Measurements from ENCODE around the gene AK9. TPM values are rescaled to one million over a fixed set of nuclear protein-coding genes. Genes with fewer than 3 reads are reported as not detected.

Gene AK9
- total and polyA plus RNA-seq, 2 of the 4 experiments (the other 2 are of a cell fraction) = 1.7 to 1.8 TPM

GRCh38 chr6:109611502-109611901 lies 79.5 kb downstream of the AK9 start:
- TF ChIP-seq BHLHE40 (IDR thresholded peaks at IDR 0.05; ENCODE audit: low read depth, low read length) (no peak), ELK1 (IDR thresholded peaks at IDR 0.05; ENCODE audit: borderline replicate concordance, low read depth, low read length) (no peak), FOS (IDR thresholded peaks at IDR 0.05; ENCODE audit: low read depth, low read length) (no peak), MAZ (IDR thresholded peaks at IDR 0.05; ENCODE audit: borderline replicate concordance, low read depth, low read length) (no peak), RAD21 (IDR thresholded peaks at IDR 0.05; ENCODE audit: low read length) (no peak), MAFK (IDR thresholded peaks at IDR 0.05; ENCODE audit: low read depth, low read length) (no peak), CHD1 (IDR thresholded peaks at IDR 0.05; ENCODE audit: low read depth, low read length) (no peak), USF2 (IDR thresholded peaks at IDR 0.05; ENCODE audit: low read depth, low read length) (no peak), SMC3 (IDR thresholded peaks at IDR 0.05; ENCODE audit: low read depth, low read length) (no peak), CTCF (conservative IDR thresholded peaks at IDR 0.05; ENCODE audit: low read depth, low read length) (no peak), RFX5 (IDR thresholded peaks at IDR 0.05; ENCODE audit: low read depth, low read length) (no peak)
- Histone ChIP-seq H3K23ac (ENCODE audit: low read depth, low read length) (no peak overlapping the region), H3K9ac (ENCODE audit: low read depth, low read length) (no peak overlapping the region), H3K9me1 (ENCODE audit: insufficient read depth, low read length) (no peaks in the 10 kb centered on the region), H2AK9ac (replicated peaks; ENCODE audit: low read depth, low read length, poor library complexity) (no peak overlapping the region), H3K18ac (ENCODE audit: low read depth, low read length) (no peak overlapping the region), H2BK20ac (ENCODE audit: low read depth, low read length) (no peak overlapping the region), H3K27me3 (ENCODE audit: control insufficient read depth, insufficient read depth, low read length) (no peaks in the 10 kb centered on the region), H3K4me2 (ENCODE audit: low read depth, low read length) (no peak overlapping the region), H4K8ac (ENCODE audit: low read depth in 2 of 2, low read length in 2 of 2) (no peak overlapping the region), H3K4ac (ENCODE audit: low read depth, low read length) (no peak overlapping the region), H4K20me1 (ENCODE audit: insufficient read depth, low read length) (no peaks in the 10 kb centered on the region), H3K56ac (ENCODE audit: extremely low read depth, insufficient read depth, low read length) (no peak overlapping the region), H3K4me1 (ENCODE audit: control insufficient read depth, insufficient read depth, low read length) (no peaks in the 10 kb centered on the region), H2BK5ac (ENCODE audit: low read depth, low read length, poor library complexity, severe bottlenecking) (no peak overlapping the region), H2BK120ac (ENCODE audit: low read depth, low read length) (no peak overlapping the region), H3K27ac (ENCODE audit: insufficient read depth, low read length) (no peak overlapping the region), H3K36me3 (ENCODE audit: control insufficient read depth, insufficient read depth, low read length) (no peaks in the 10 kb centered on the region), H3K14ac (replicated peaks; ENCODE audit: low read depth, low read length) (no peak overlapping the region), H3K79me1 (ENCODE audit: low read depth in 1 of 2, low read length in 2 of 2) (no peaks in the 10 kb centered on the region), H4K5ac (ENCODE audit: low read depth, low read length) (no peak overlapping the region), H2BK15ac (ENCODE audit: low read depth, low read length) (no peak overlapping the region), H4K91ac (ENCODE audit: insufficient read depth, low read depth, low read length) (no peak overlapping the region), H2AK5ac (ENCODE audit: low read depth, low read length) (no peak overlapping the region), H3K4me3 (ENCODE audit: insufficient read depth, low read depth, low read length) (no peak overlapping the region), H3K9me3 (ENCODE audit: control insufficient read depth, insufficient read depth, low read length) (peaks cover 2% of the 10 kb centered on the region; the same call in 1 of the 2 replicates), H2AFZ (replicated peaks; ENCODE audit: low read length, poor library complexity) (no peak overlapping the region)
- WGBS, 2 experiments (ENCODE audit: extremely low coverage in 2 of 2, insufficient read length in 1 of 2) = 80% methylated on average over 1 of the region's 1 CpG; no CpG with 5 or more reads in 1 of the 2 experiments
- no TSS peak for BruUV-seq (replicated peaks)
- ChIA-PET CTCF (no interaction called here), POLR2A (ENCODE audit: unreplicated experiment) (no interaction called here)
- in situ Hi-C loops (cut with MboI; ENCODE audit: low sequenced_read_pairs) = no loop called here
- dilution Hi-C loops (cut with HindIII; ENCODE audit: low sequenced_read_pairs, unreplicated experiment) = no loop called here
- DNase-seq (no peak), ATAC-seq (ENCODE audit: low read depth) (no peak)
- intact Hi-C loops (cut with micrococcal nuclease) = no loop called here
